Measurements from ENCODE around the gene IGSF21. TPM values are rescaled to one million over a fixed set of nuclear protein-coding genes. Genes with fewer than 3 reads are reported as not detected.

Gene IGSF21
- total RNA-seq, 1 donor from 2014 or later, result 1.8 TPM

GRCh38 chr1:18280956-18281355, 173.4 kb downstream of the IGSF21 start:
- Histone ChIP-seq H3K9me3 (no peaks in the 10 kb centered on the region), H3K4me1 (no peaks in the 10 kb centered on the region), H3K27ac (no peak overlapping the region), H3K4me3 (no peak overlapping the region), H3K27me3 (ENCODE audit: low read depth) (peaks cover 14% of the 10 kb centered on the region), H3K36me3 (no peaks in the 10 kb centered on the region)
- no peak for TF ChIP-seq CTCF (IDR thresholded peaks at IDR 0.05)
- ATAC-seq, result no peak
- DNase-seq, result no peak
- intact Hi-C loops (cut with DNase I), result no loop called here

- no peak for TF ChIP-seq CTCF (IDR thresholded peaks at IDR 0.05)
- DNase-seq, result no peak
- intact Hi-C loops (cut with DNase I), result no loop called here
- H3K27me3 ChIP-seq (ENCODE audit: low read depth), result peaks cover 15% of the 10 kb centered on the region
- H3K4me1 ChIP-seq, result no peaks in the 10 kb centered on the region
- ATAC-seq, result no peak
- no peaks in the 10 kb centered on the region for H3K36me3 ChIP-seq
- no peaks in the 10 kb centered on the region for H3K9me3 ChIP-seq
- no peak overlapping the region for H3K27ac ChIP-seq
- no peak overlapping the region for H3K4me3 ChIP-seq
These were observed 175.4 kb downstream of the IGSF21 start for GRCh38 chr1:18282851-18283600.

- Histone ChIP-seq H3K9me3 (no peaks in the 10 kb centered on the region), H3K36me3 (no peaks in the 10 kb centered on the region), H3K4me1 (no peaks in the 10 kb centered on the region), H3K27me3 (ENCODE audit: low read depth) (peaks cover 15% of the 10 kb centered on the region), H3K27ac (no peak overlapping the region), H3K4me3 (no peak overlapping the region)
- intact Hi-C loops (cut with DNase I), result no loop called here
- ATAC-seq, result no peak
- DNase-seq, result no peak
- no peak for TF ChIP-seq CTCF (IDR thresholded peaks at IDR 0.05)
These were observed 176.2 kb downstream of the IGSF21 start for GRCh38 chr1:18283601-18284385.

GRCh38 chr1:18284805-18285537, 177.4 kb downstream of the IGSF21 start:
- no peaks in the 10 kb centered on the region for H3K4me1 ChIP-seq
- no peak for TF ChIP-seq CTCF (IDR thresholded peaks at IDR 0.05)
- no peak overlapping the region for H3K4me3 ChIP-seq
- no peaks in the 10 kb centered on the region for H3K9me3 ChIP-seq
- no peak for ATAC-seq
- H3K27ac ChIP-seq, result no peak overlapping the region
- H3K36me3 ChIP-seq, result no peaks in the 10 kb centered on the region
- intact Hi-C loops (cut with DNase I), result no loop called here
- peaks cover 15% of the 10 kb centered on the region for H3K27me3 ChIP-seq (ENCODE audit: low read depth)
- no peak for DNase-seq

- no peaks in the 10 kb centered on the region for H3K9me3 ChIP-seq
- H3K36me3 ChIP-seq, result no peaks in the 10 kb centered on the region
- no peak for DNase-seq
- intact Hi-C loops (cut with DNase I), result no loop called here
- no peak for ATAC-seq
- peaks cover 15% of the 10 kb centered on the region for H3K27me3 ChIP-seq (ENCODE audit: low read depth)
- no peak for TF ChIP-seq CTCF (IDR thresholded peaks at IDR 0.05)
- no peak overlapping the region for H3K27ac ChIP-seq
- H3K4me1 ChIP-seq, result no peaks in the 10 kb centered on the region
- H3K4me3 ChIP-seq, result no peak overlapping the region
These were observed 177.9 kb downstream of the IGSF21 start for GRCh38 chr1:18285538-18285924.
